Measurements from ENCODE around the gene TTC23.

The TTC23 gene

DNA sequence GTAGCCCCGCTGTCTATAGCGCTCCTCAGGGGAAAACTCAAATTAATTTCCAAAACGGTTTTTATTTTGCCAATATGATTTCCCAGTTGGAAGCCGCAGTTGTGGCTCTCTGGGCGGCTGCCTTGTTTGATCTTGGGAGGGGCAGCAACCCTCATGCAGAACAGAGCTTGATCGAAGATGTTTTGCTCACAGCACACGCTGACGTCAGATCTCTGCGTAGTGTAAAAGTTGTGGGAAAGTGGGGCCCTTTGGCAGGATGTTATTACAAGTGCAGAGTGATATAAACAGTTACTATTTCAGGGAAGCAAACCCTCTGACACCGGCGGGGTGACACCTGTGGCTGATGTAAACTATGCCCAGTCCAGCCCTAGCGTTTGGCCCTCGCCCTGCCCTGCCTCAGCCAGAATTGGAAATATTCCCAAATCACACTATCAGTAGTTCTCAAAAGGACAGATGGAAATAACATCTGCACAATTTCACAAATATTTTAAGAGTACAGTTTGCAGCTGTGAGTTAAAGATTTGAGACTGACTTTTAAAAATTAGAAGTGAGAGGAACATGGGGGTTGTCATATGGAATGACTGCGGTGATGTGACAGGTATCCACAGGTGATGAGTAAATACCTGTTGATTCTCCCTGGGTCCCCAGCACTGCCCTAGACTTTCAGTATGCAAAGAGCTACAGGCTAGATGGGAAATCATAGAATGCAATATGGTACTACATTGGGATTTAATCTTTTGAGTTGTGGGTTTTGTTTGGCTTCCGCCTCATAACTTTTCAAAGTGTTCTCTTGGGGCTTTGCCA lies 142.8 kb downstream of the TTC23 start:
- no peak for TF ChIP-seq ZFX (IDR thresholded peaks at IDR 0.05; ENCODE audit: borderline replicate concordance)
- TF ChIP-seq, protein P1, sequence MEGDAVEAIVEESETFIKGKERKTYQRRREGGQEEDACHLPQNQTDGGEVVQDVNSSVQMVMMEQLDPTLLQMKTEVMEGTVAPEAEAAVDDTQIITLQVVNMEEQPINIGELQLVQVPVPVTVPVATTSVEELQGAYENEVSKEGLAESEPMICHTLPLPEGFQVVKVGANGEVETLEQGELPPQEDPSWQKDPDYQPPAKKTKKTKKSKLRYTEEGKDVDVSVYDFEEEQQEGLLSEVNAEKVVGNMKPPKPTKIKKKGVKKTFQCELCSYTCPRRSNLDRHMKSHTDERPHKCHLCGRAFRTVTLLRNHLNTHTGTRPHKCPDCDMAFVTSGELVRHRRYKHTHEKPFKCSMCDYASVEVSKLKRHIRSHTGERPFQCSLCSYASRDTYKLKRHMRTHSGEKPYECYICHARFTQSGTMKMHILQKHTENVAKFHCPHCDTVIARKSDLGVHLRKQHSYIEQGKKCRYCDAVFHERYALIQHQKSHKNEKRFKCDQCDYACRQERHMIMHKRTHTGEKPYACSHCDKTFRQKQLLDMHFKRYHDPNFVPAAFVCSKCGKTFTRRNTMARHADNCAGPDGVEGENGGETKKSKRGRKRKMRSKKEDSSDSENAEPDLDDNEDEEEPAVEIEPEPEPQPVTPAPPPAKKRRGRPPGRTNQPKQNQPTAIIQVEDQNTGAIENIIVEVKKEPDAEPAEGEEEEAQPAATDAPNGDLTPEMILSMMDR (IDR thresholded peaks at IDR 0.05), result no peak
- H3K27ac ChIP-seq, result no peak overlapping the region

DNA sequence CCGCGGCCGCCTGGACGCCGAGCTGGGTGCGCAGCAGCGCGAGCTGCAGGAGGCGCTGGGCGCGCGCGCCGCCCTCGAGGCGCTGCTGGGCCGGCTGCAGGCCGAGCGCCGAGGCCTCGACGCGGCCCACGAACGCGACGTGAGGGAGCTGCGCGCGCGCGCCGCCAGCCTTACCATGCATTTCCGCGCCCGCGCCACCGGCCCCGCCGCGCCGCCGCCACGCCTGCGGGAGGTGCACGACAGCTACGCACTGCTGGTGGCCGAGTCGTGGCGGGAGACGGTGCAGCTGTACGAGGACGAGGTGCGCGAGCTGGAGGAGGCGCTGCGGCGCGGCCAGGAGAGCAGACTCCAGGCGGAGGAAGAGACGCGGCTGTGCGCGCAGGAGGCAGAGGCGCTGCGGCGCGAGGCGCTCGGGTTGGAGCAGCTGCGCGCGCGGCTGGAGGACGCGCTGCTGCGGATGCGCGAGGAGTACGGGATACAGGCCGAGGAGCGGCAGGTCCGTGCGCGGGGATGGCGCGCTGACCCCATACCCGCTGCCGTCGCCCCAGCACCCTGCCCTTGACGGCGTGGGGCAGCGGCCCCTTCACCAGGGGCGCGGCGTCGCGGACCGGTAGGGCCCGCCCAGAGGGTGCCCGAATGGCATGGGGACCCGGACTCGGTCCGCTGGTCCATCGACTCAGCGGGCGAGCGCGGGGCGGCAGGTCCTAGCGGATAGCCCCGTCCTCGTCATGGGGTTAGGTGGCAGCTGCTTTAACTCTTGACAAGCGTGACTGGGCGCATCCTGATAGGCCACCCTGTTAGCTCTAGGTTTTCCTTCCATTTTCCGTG lies 143.7 kb downstream of the TTC23 start:
- H3K27ac ChIP-seq, result peak overlapping the region; percentile 69
- TF ChIP-seq, protein P1 (IDR thresholded peaks at IDR 0.05), result no peak
- TF ChIP-seq ZFX (IDR thresholded peaks at IDR 0.05; ENCODE audit: borderline replicate concordance), result no peak

DNA sequence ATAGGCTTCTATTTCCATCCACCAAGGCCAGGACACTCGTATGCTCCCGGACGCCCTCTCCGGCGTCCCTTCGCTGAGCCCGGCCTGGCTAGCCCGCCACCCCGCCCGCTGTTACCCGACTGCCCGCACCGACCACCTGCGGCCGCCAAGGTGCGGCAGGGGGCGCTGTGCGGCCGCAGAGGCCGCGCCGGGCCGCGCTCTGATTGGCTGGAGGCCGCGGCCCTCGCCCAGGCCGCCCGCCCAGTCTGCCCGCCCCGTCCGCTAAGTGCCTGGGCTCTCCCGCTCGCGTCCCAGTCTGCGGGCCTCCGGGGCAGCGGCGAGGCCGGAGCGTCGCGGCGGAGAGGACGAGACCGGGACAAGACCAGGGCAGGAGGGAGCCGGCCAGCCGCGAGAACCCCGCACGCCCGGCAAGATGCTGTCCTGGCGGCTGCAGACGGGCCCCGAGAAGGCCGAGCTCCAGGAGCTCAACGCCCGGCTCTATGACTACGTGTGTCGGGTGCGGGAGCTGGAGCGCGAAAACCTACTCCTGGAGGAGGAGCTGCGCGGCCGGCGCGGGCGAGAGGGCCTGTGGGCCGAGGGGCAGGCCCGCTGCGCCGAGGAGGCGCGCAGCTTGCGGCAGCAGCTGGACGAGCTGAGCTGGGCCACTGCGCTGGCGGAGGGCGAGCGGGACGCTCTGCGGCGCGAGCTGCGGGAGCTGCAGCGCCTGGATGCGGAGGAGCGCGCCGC lies 144.4 kb downstream of the TTC23 start, which contains the start of gene SYNM:
Gene SYNM (plus strand): TSS at position 293 of the 726 bp plus-strand sequence. CDS start 120 bp downstream, at position 413.
- TF ChIP-seq ZFX (IDR thresholded peaks at IDR 0.05; ENCODE audit: borderline replicate concordance), result no peak
- TF ChIP-seq, protein P1 (IDR thresholded peaks at IDR 0.05), result peak; percentile 92
- H3K27ac ChIP-seq, result peak within 1 kb of the TSS; percentile 69

DNA sequence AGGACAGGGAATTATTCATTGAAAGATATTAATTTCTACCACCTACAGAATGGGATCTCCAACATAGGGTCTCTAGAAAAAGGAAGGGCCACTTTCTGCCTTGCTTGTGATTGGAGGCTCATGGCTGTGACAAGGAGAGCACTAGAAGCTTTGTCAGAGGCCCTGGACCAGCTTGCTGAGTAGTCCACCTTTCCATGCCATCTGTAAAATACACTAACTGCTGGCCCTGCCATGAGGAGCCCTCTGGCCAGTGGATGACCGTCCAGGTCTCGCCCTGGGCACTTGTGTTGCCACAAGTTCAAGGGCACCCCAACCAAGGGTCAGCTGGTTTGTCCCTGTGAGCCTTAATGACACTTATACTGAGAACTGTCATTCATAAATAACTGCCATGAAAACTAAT lies 146.1 kb downstream of the TTC23 start:
- H3K27ac ChIP-seq, result no peak overlapping the region
- TF ChIP-seq ZFX (IDR thresholded peaks at IDR 0.05; ENCODE audit: borderline replicate concordance), result no peak
- TF ChIP-seq, protein P1 (IDR thresholded peaks at IDR 0.05), result no peak

DNA sequence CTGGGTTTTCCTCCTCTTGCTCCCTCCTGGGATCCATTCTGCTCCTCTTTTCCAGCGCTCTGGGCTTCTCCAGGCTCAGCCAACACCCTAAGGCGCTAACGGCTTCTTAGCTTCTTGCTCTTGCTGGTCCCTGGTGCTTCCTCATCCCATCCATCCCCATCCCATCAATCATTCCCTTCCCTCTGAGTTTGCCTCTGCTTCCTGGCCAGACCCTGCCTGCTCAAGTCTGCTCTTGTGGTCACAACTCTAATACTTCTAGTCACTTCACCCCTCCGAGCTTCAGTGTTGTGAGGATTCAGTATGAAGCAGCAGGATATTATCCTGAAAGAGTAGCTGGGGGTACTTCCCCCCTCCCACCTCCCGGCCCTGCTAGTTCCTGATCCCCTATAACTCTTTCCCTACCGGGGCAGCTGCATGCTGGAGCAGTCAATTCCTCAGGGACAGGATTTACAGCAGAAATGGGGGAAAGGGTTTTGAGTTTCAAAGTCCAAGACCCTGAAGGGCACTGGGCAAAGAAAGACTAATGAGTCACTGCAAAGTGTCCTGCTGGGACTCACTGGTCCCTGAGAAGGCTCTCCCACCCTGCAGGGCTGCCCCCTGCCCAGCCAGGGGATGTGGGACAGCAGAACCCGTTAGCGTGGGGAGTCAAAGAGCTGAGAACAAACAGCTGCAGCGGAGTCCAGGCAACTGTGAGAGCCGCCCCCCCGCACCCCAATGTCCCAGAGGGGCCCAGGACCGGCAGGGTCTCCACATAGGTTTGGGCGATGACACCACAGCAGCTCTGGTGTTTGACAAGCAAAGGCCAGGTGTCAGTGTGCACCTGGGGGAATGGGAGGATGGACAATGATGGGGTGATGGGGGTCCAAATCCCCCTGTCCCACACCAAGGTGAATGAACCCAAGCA lies 146.8 kb downstream of the TTC23 start:
- TF ChIP-seq, protein P1 (IDR thresholded peaks at IDR 0.05), result no peak
- TF ChIP-seq ZFX (IDR thresholded peaks at IDR 0.05; ENCODE audit: borderline replicate concordance), result no peak
- H3K27ac ChIP-seq, result no peak overlapping the region

DNA sequence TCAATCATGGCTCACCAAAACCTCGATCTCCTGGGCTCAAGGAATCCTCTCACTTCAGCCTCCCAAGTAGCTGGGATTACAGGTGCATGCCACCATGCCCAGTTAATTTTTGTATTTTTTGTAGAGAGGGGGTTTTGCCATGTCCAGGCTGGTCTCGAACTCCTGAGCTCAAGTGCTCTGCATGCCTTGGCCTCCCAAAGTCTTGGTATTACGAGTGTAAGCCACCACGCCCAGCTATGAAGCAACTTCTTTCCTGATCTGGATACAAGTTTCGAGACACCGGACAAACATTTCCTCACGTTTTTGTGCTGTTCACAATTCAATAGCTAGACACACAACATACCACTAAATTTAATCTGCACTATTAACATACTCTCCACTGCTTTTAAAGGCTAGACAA lies 147.9 kb downstream of the TTC23 start:
- H3K27ac ChIP-seq, result no peak overlapping the region
- TF ChIP-seq, protein P1 (IDR thresholded peaks at IDR 0.05), result no peak
- TF ChIP-seq ZFX (IDR thresholded peaks at IDR 0.05; ENCODE audit: borderline replicate concordance), result no peak
